WTC11 (cell line): ENCODE data around the gene RTEL1. TPM values are rescaled to one million over a fixed set of nuclear protein-coding genes. Genes with fewer than 3 reads are reported as not detected.

Experiments used
- ATAC-seq: fragments of 200-7000 bp; cut with Tn5 transposase; 2 replicates; pipeline ENCODE4 v1.10.0; 2021; ENCODE audit warnings: mild to moderate bottlenecking, moderate library complexity
- CTCF ChIA-PET: fragments of 300-600 bp; sonication (Branson Sonifier 250); formaldehyde crosslinking; loops from one replicate; lab custom pipeline; 2021; ENCODE audit warnings: antibody characterized with exemption; lab: Charles Lee
- POLR2A ChIA-PET: fragments of 350-600 bp; sonication (Branson Sonifier 250); formaldehyde crosslinking; loops from one replicate; lab custom pipeline; 2021; ENCODE audit warnings: antibody characterized with exemption; lab: Charles Lee
- DNase-seq: peaks from one replicate; pipeline ENCODE4 v3.0.0; 2021; ENCODE audit warnings: low spot score
- H3K27ac Mint-ChIP-seq: 2 replicates; pipeline ENCODE4 v1.8.0; 2021; ENCODE audit warnings: mixed read lengths
- H3K27me3 Mint-ChIP-seq: 2 replicates; pipeline ENCODE4 v1.8.0; 2021; ENCODE audit warnings: low read depth, mild to moderate bottlenecking, moderate library complexity, mixed read lengths
- H3K36me3 Mint-ChIP-seq: 2 replicates; pipeline ENCODE4 v1.8.0; 2021; ENCODE audit warnings: mixed read lengths
- H3K4me1 Mint-ChIP-seq: 2 replicates; pipeline ENCODE4 v1.8.0; 2022; ENCODE audit warnings: mixed read lengths
- H3K4me3 Mint-ChIP-seq: 2 replicates; pipeline ENCODE4 v1.8.0; 2021; ENCODE audit warnings: mild to moderate bottlenecking, moderate library complexity, mixed read lengths
- H3K9me3 Mint-ChIP-seq: 2 replicates; pipeline ENCODE4 v1.8.0; 2021; ENCODE audit warnings: mixed read lengths
- ATF2 ChIP-seq: sonication (generic); formaldehyde crosslinking; IDR thresholded peaks from 2 replicates; pipeline ENCODE4 v1.8.1; 2022; ENCODE audit warnings: low read depth, missing genetic modification reagents, borderline replicate concordance
- ATF3 ChIP-seq: sonication (generic); formaldehyde crosslinking; conservative IDR thresholded peaks from 2 replicates; pipeline ENCODE4 v1.8.1; 2022; ENCODE audit warnings: mild to moderate bottlenecking, missing genetic modification reagents
- CTCF ChIP-seq: fragments of 200-600 bp; IDR thresholded peaks from 2 replicates; pipeline ENCODE4 v1.8.0; 2022; ENCODE audit warnings: antibody characterized with exemption
- ERG ChIP-seq: fragments of 250-450 bp; sonication (Bioruptor Pico); IDR thresholded peaks from 2 replicates; pipeline ENCODE4 v1.8.0; 2021; ENCODE audit warnings: mild to moderate bottlenecking
- FOXP4 ChIP-seq: sonication (generic); formaldehyde crosslinking; IDR thresholded peaks from 2 replicates; pipeline ENCODE4 v1.8.0; 2022; ENCODE audit warnings: mild to moderate bottlenecking, missing genetic modification reagents
- MLX ChIP-seq: sonication (generic); formaldehyde crosslinking; IDR thresholded peaks from 2 replicates; pipeline ENCODE4 v1.8.1; 2023; ENCODE audit warnings: mild to moderate bottlenecking, missing genetic modification reagents, moderate library complexity
- MYBL2 ChIP-seq: sonication (generic); formaldehyde crosslinking; IDR thresholded peaks from 2 replicates; pipeline ENCODE4 v1.8.1; 2023; ENCODE audit warnings: mild to moderate bottlenecking, moderate library complexity, missing genetic modification reagents
- PRRX2 ChIP-seq: fragments of 250-450 bp; sonication (Bioruptor Pico); IDR thresholded peaks from 2 replicates; pipeline ENCODE4 v1.8.0; 2021; ENCODE audit warnings: mild to moderate bottlenecking
- SMAD3 ChIP-seq: sonication (generic); formaldehyde crosslinking; IDR thresholded peaks from 2 replicates; pipeline ENCODE4 v1.8.0; 2022; ENCODE audit warnings: missing genetic modification reagents, mild to moderate bottlenecking, borderline replicate concordance
- STAT6 ChIP-seq: sonication (generic); formaldehyde crosslinking; conservative IDR thresholded peaks from 2 replicates; pipeline ENCODE4 v1.8.1; 2023; ENCODE audit warnings: mild to moderate bottlenecking, low read depth, missing genetic modification reagents, moderate library complexity
- TEAD1 ChIP-seq: sonication (generic); formaldehyde crosslinking; IDR thresholded peaks from 2 replicates; pipeline ENCODE4 v1.8.0; 2022; ENCODE audit warnings: mild to moderate bottlenecking, missing genetic modification reagents
- TP53 ChIP-seq: sonication (generic); formaldehyde crosslinking; IDR thresholded peaks from 2 replicates; pipeline ENCODE4 v1.8.1; 2023; ENCODE audit warnings: mild to moderate bottlenecking, missing genetic modification reagents
- USF2 ChIP-seq: sonication (generic); formaldehyde crosslinking; IDR thresholded peaks from 2 replicates; pipeline ENCODE4 v1.8.1; 2023; ENCODE audit warnings: mild to moderate bottlenecking, missing genetic modification reagents, moderate library complexity
- ZBTB43 ChIP-seq: sonication (generic); formaldehyde crosslinking; IDR thresholded peaks from 2 replicates; pipeline ENCODE4 v1.8.1; 2023; ENCODE audit warnings: mild to moderate bottlenecking, missing genetic modification reagents
- ZNF121 ChIP-seq: sonication (generic); formaldehyde crosslinking; IDR thresholded peaks from 2 replicates; pipeline ENCODE4 v1.8.0; 2023; ENCODE audit warnings: missing genetic modification reagents
- ZNF219 ChIP-seq: sonication (generic); formaldehyde crosslinking; IDR thresholded peaks from 2 replicates; pipeline ENCODE4 v1.8.0; 2023; ENCODE audit warnings: missing genetic modification reagents, mild to moderate bottlenecking, borderline replicate concordance
- ZNF671 ChIP-seq: fragments of 250-450 bp; sonication (Bioruptor Pico); IDR thresholded peaks from 2 replicates; pipeline ENCODE4 v1.8.0; 2021; ENCODE audit warnings: mild to moderate bottlenecking
- total RNA-seq: library from RNA; stranded (reverse); gene quantifications from 3 replicates; pipeline ENCODE4 v1.2.3, GENCODE V29; 2021

RTEL1 gene
- total RNA-seq, 1 experiment from 2014 or later: 44.9 TPM

- no peak for DNase-seq
These were observed 21.1 kb upstream of the RTEL1 start for GRCh38 chr20:63636752-63637628.

More at GRCh38 chr20:63636752-63637628, 21.1 kb upstream of the RTEL1 start:
- H3K4me1 Mint-ChIP-seq: peaks cover 5% of the 10 kb centered on the region
- no peak for ATAC-seq
- CTCF ChIA-PET: no interaction called here
- H3K9me3 Mint-ChIP-seq: no peaks in the 10 kb centered on the region
- no peaks in the 10 kb centered on the region for H3K36me3 Mint-ChIP-seq
- no peak overlapping the region for H3K27ac Mint-ChIP-seq
- TF ChIP-seq TP53: no peak
- no peak for TF ChIP-seq PRRX2 (CRISPR knock-in tag)
- TF ChIP-seq ERG (CRISPR knock-in tag): no peak
- no peak for TF ChIP-seq STAT6 (CRISPR knock-in tag)
- TF ChIP-seq ZNF219 (CRISPR knock-in tag): no peak
- TF ChIP-seq ZBTB43 (CRISPR knock-in tag): no peak
- TF ChIP-seq ATF2 (CRISPR knock-in tag): no peak
- TF ChIP-seq SMAD3 (CRISPR knock-in tag): no peak
- no peak for TF ChIP-seq CTCF
- no peak for TF ChIP-seq TEAD1 (CRISPR knock-in tag)
- TF ChIP-seq MLX (CRISPR knock-in tag): no peak
- no peak for TF ChIP-seq FOXP4 (CRISPR knock-in tag)
- TF ChIP-seq MYBL2: no peak
- TF ChIP-seq USF2 (CRISPR knock-in tag): no peak
- TF ChIP-seq ZNF671 (CRISPR knock-in tag): no peak
- no peak for TF ChIP-seq ATF3 (CRISPR knock-in tag)
- TF ChIP-seq ZNF121: no peak
- POLR2A ChIA-PET: no interaction called here
- peaks cover 7% of the 10 kb centered on the region for H3K27me3 Mint-ChIP-seq
- no peak overlapping the region for H3K4me3 Mint-ChIP-seq
